GM18520 (cell line): ENCODE measurements around the gene MAGOH.
"Not testable (repeated sequence)": the region's sequence is repeated elsewhere in the genome, so short reads cannot be mapped to it uniquely, and the experiment has no call there.

Experiments
- ATAC-seq: cut with Tn5 transposase; IDR thresholded peaks from one replicate; pipeline ENCODE4 v1.9.1; 2021; ENCODE audit not compliant: unreplicated experiment

The MAGOH gene

GRCh38 chr1:53189061-53189460 lies 49.3 kb downstream of the MAGOH start:
- ATAC-seq, result no peak

GRCh38 chr1:53188099-53188498 lies 50.2 kb downstream of the MAGOH start:
- no peak for ATAC-seq

GRCh38 chr1:53187401-53187800 lies 50.9 kb downstream of the MAGOH start:
- ATAC-seq, result no peak

GRCh38 chr1:53186533-53186932 lies 51.8 kb downstream of the MAGOH start:
- no peak for ATAC-seq

GRCh38 chr1:53185955-53186297 lies 52.4 kb downstream of the MAGOH start:
- ATAC-seq, result not testable (repeated sequence)

GRCh38 chr1:53183095-53183990 lies 55.0 kb downstream of the MAGOH start:
- ATAC-seq, result no peak

GRCh38 chr1:53182716-53183094 lies 55.6 kb downstream of the MAGOH start:
- ATAC-seq, result no peak

GRCh38 chr1:53182111-53182593 lies 56.2 kb downstream of the MAGOH start:
- ATAC-seq, result no peak

- no peak for ATAC-seq
Measured at GRCh38 chr1:53180951-53181350, 57.4 kb downstream of the MAGOH start.

- ATAC-seq, result no peak
Measured at GRCh38 chr1:53180226-53180625, 58.1 kb downstream of the MAGOH start.
